ENCODE results near the gene SYCP2L. TPM values are rescaled to one million over a fixed set of nuclear protein-coding genes. Genes with fewer than 3 reads are reported as not detected.

SYCP2L gene
- total RNA-seq, 2 donors from 2014 or later, result 0.46 to 3.7 TPM

GRCh38 chr6:11012295-11012754, 125.5 kb downstream of the SYCP2L start:
- H3K27ac ChIP-seq, result no peak overlapping the region
- TF ChIP-seq POLR2AphosphoS5 (IDR thresholded peaks at IDR 0.05) (no peak), POLR2A (IDR thresholded peaks at IDR 0.05) (no peak), CTCF (IDR thresholded peaks at IDR 0.05) (no peak)
- intact Hi-C loops (cut with DNase I), result no loop called here
- no peak for DNase-seq (ENCODE audit: low spot score)
- no peaks in the 10 kb centered on the region for H3K4me1 ChIP-seq (replicated peaks)
- no peaks in the 10 kb centered on the region for H3K27me3 ChIP-seq (replicated peaks; ENCODE audit: insufficient read depth)
- WGBS, result 68% methylated on average over 5 of the region's 5 CpGs
- no peaks in the 10 kb centered on the region for H3K9me3 ChIP-seq
- no peak overlapping the region for H3K4me3 ChIP-seq
- H3K36me3 ChIP-seq, result no peaks in the 10 kb centered on the region

GRCh38 chr6:11012976-11013720, 126.3 kb downstream of the SYCP2L start:
- TF ChIP-seq CTCF (IDR thresholded peaks at IDR 0.05), result no peak
- no peak for TF ChIP-seq POLR2AphosphoS5 (IDR thresholded peaks at IDR 0.05)
- no peak for TF ChIP-seq POLR2A (IDR thresholded peaks at IDR 0.05)
- intact Hi-C loops (cut with DNase I), result no loop called here
- no peaks in the 10 kb centered on the region for H3K4me1 ChIP-seq (replicated peaks)
- no peak overlapping the region for H3K4me3 ChIP-seq
- no peaks in the 10 kb centered on the region for H3K27me3 ChIP-seq (replicated peaks; ENCODE audit: insufficient read depth)
- H3K27ac ChIP-seq, result no peak overlapping the region
- DNase-seq (ENCODE audit: low spot score), result no peak
- WGBS, result 96% methylated on average over 5 of the region's 5 CpGs
- no peaks in the 10 kb centered on the region for H3K9me3 ChIP-seq
- no peaks in the 10 kb centered on the region for H3K36me3 ChIP-seq

GRCh38 chr6:11013721-11014070, 126.8 kb downstream of the SYCP2L start:
- TF ChIP-seq CTCF (IDR thresholded peaks at IDR 0.05), result no peak
- TF ChIP-seq POLR2A (IDR thresholded peaks at IDR 0.05), result no peak
- no peak for TF ChIP-seq POLR2AphosphoS5 (IDR thresholded peaks at IDR 0.05)
- H3K27me3 ChIP-seq (replicated peaks; ENCODE audit: insufficient read depth), result no peaks in the 10 kb centered on the region
- no peaks in the 10 kb centered on the region for H3K4me1 ChIP-seq (replicated peaks)
- 87% methylated on average over 3 of the region's 3 CpGs for WGBS
- H3K27ac ChIP-seq, result no peak overlapping the region
- H3K9me3 ChIP-seq, result no peaks in the 10 kb centered on the region
- no peak for DNase-seq (ENCODE audit: low spot score)
- intact Hi-C loops (cut with DNase I), result no loop called here
- no peaks in the 10 kb centered on the region for H3K36me3 ChIP-seq
- H3K4me3 ChIP-seq, result no peak overlapping the region

GRCh38 chr6:11015102-11015501, 128.2 kb downstream of the SYCP2L start:
- no peaks in the 10 kb centered on the region for H3K4me1 ChIP-seq (replicated peaks)
- no peak overlapping the region for H3K4me3 ChIP-seq
- H3K9me3 ChIP-seq, result no peaks in the 10 kb centered on the region
- no peaks in the 10 kb centered on the region for H3K36me3 ChIP-seq
- no peak overlapping the region for H3K27ac ChIP-seq
- intact Hi-C loops (cut with DNase I), result no loop called here
- no peak for DNase-seq (ENCODE audit: low spot score)
- no peak for TF ChIP-seq POLR2AphosphoS5 (IDR thresholded peaks at IDR 0.05)
- TF ChIP-seq CTCF (IDR thresholded peaks at IDR 0.05), result no peak
- TF ChIP-seq POLR2A (IDR thresholded peaks at IDR 0.05), result no peak
- no peaks in the 10 kb centered on the region for H3K27me3 ChIP-seq (replicated peaks; ENCODE audit: insufficient read depth)

GRCh38 chr6:11016452-11016851, 129.6 kb downstream of the SYCP2L start:
- no peak for DNase-seq (ENCODE audit: low spot score)
- Histone ChIP-seq H3K36me3 (no peaks in the 10 kb centered on the region), H3K4me1 (replicated peaks) (no peaks in the 10 kb centered on the region), H3K27ac (no peak overlapping the region), H3K4me3 (no peak overlapping the region), H3K27me3 (replicated peaks; ENCODE audit: insufficient read depth) (no peaks in the 10 kb centered on the region), H3K9me3 (no peaks in the 10 kb centered on the region)
- WGBS, result 87% methylated on average over 1 of the region's 1 CpG
- intact Hi-C loops (cut with DNase I), result no loop called here
- no peak for TF ChIP-seq POLR2A (IDR thresholded peaks at IDR 0.05)
- TF ChIP-seq CTCF (IDR thresholded peaks at IDR 0.05), result no peak
- no peak for TF ChIP-seq POLR2AphosphoS5 (IDR thresholded peaks at IDR 0.05)
